PC-3 (cell line): Measurements from ENCODE around the gene PGS1. TPM values are rescaled to one million over a fixed set of nuclear protein-coding genes. Genes with fewer than 3 reads are reported as not detected.
A peak's percentile ranks its signal among the peaks of the same experiment; 100 is the strongest.

Experiments
- ATAC-seq: fragments of 200-7000 bp; cut with Tn5 transposase; 2 replicates; pipeline ENCODE4 v1.9.1; 2020; ENCODE audit warnings: mild to moderate bottlenecking, moderate library complexity
- BruUV-seq: library from RNA; stranded (reverse); fragments of 400-500 nt; replicated peaks from 2 replicates; lab custom pipeline; 2021; lab: Mats Ljungman, UMichigan
- CTCF ChIA-PET: fragments of 300-600 bp; sonication (Branson Sonifier 250); formaldehyde crosslinking; loops from one replicate; lab custom pipeline; 2022; ENCODE audit warnings: antibody characterized with exemption; lab: Charles Lee
- POLR2A ChIA-PET: fragments of 300-600 bp; sonication (Branson Sonifier 250); formaldehyde crosslinking; loops from one replicate; lab custom pipeline; 2022; ENCODE audit warnings: antibody characterized with exemption; ENCODE audit not compliant: unreplicated experiment; lab: Charles Lee
- DNase-seq: peaks from one replicate; pipeline ENCODE4 v3.0.0-alpha.2; 2015
- H2AFZ ChIP-seq: fragments of 300-600 bp; sonication (generic); 2 replicates; pipeline ENCODE4 v1.6.0; 2016; ENCODE audit warnings: antibody characterized with exemption, low read length
- H3F3A ChIP-seq: fragments of 300-600 bp; sonication (generic); one replicate; pipeline ENCODE4 v1.6.0; 2017; ENCODE audit warnings: antibody characterized with exemption, low read length, control low read depth, mild to moderate bottlenecking; ENCODE audit not compliant: unreplicated experiment
- H3K27ac ChIP-seq: fragments of 300-600 bp; sonication (generic); 2 replicates; pipeline ENCODE4 v1.5.1; 2016; ENCODE audit warnings: mild to moderate bottlenecking, low read length
- H3K27me3 ChIP-seq: fragments of 300-600 bp; sonication (generic); 2 replicates; pipeline ENCODE4 v1.6.1; 2016; ENCODE audit warnings: low read length, mixed read lengths
- H3K36me3 ChIP-seq: fragments of 300-600 bp; sonication (generic); 2 replicates; pipeline ENCODE4 v1.6.1; 2016; ENCODE audit warnings: low read depth, mixed run types, low read length, mixed read lengths
- H3K4me1 ChIP-seq: fragments of 300-600 bp; sonication (generic); 2 replicates; pipeline ENCODE4 v1.5.1; 2016; ENCODE audit warnings: low read length; ENCODE audit not compliant: insufficient read depth
- H3K4me2 ChIP-seq: fragments of 300-600 bp; sonication (generic); 2 replicates; pipeline ENCODE4 v1.6.0; 2016; ENCODE audit warnings: low read length
- H3K4me3 ChIP-seq: fragments of 300-600 bp; sonication (generic); 2 replicates; pipeline ENCODE4 v1.5.1; 2016; ENCODE audit warnings: mild to moderate bottlenecking, low read length, mixed read lengths
- H3K79me2 ChIP-seq: fragments of 300-600 bp; sonication (generic); 2 replicates; pipeline ENCODE4 v1.6.1; 2017; ENCODE audit warnings: low read length, mixed read lengths
- H3K9ac ChIP-seq: fragments of 300-600 bp; sonication (generic); 2 replicates; pipeline ENCODE4 v1.6.0; 2016; ENCODE audit warnings: mild to moderate bottlenecking, low read length
- H3K9me2 ChIP-seq: fragments of 300-600 bp; sonication (generic); replicated peaks from 2 replicates; pipeline ENCODE4 v1.6.1; 2016; ENCODE audit warnings: mixed run types, low read length, mixed read lengths
- H3K9me3 ChIP-seq: fragments of 300-600 bp; sonication (generic); 2 replicates; pipeline ENCODE4 v1.6.1; 2016; ENCODE audit warnings: low read length, mixed read lengths
- H4K20me1 ChIP-seq: fragments of 300-600 bp; sonication (generic); 2 replicates; pipeline ENCODE4 v1.6.1; 2016; ENCODE audit warnings: low read length, mixed read lengths
- CTCF ChIP-seq: fragments of 300-600 bp; sonication (generic); conservative IDR thresholded peaks from 2 replicates; pipeline ENCODE4 v1.5.1; 2017; ENCODE audit warnings: antibody characterized with exemption, low read depth, mild to moderate bottlenecking, low read length
- EZH2 ChIP-seq: fragments of 300-600 bp; sonication (generic); IDR thresholded peaks from one replicate; pipeline ENCODE4 v1.6.1; 2017; ENCODE audit warnings: antibody characterized with exemption, mild to moderate bottlenecking, low read length; ENCODE audit not compliant: unreplicated experiment
- EZH2phosphoT487 ChIP-seq: fragments of 300-600 bp; sonication (generic); IDR thresholded peaks from 2 replicates; pipeline ENCODE4 v1.6.1; 2018; ENCODE audit warnings: mild to moderate bottlenecking, antibody characterized with exemption, low read length, borderline replicate concordance
- intact Hi-C: fragments of 100-400 bp; cut with micrococcal nuclease; formaldehyde crosslinking; loops from 2 replicates; pipeline ENCODE4 v1.9.0; 2023
- total RNA-seq: library from RNA; depleted of rRNA; stranded (reverse); fragments of >200 nt; gene quantifications from 2 replicates; pipeline ENCODE4 v1.2.3, GENCODE V29; 2014

PGS1 gene
- total RNA-seq, 1 experiment from 2014 or later = 47.0 TPM

- BruUV-seq = no TSS peak
- no peak overlapping the region for H2AFZ ChIP-seq
- POLR2A ChIA-PET = no interaction called here
Measured at GRCh38 chr17:78421534-78422266, 43.3 kb downstream of the PGS1 start.

GRCh38 chr17:78422267-78422605 is 43.8 kb downstream of the PGS1 start:
- BruUV-seq = no TSS peak
- CTCF ChIA-PET = interaction anchor here (0.6 to 2.8 kb wide), 6 partner anchors 61 to 337 kb away, joined by 3 to 20 read pairs (median 4); no protein-coding TSS in a partner anchor
- TF ChIP-seq CTCF (peak; percentile 21; the same call in 1 of the 2 replicates), EZH2 (no peak)

More at GRCh38 chr17:78421534-78422266, 43.3 kb downstream of the PGS1 start:
- H3K79me2 ChIP-seq = no peaks in the 10 kb centered on the region
- intact Hi-C loops = loop anchor here (1.0 to 2.0 kb wide), 4 partner anchors 61 to 170 kb away; partner anchors contain the start of gene SOCS3
- H3K4me1 ChIP-seq = no peaks in the 10 kb centered on the region
- ATAC-seq = peak; percentile 91
- no peaks in the 10 kb centered on the region for H3K9me3 ChIP-seq
- peaks cover 3% of the 10 kb centered on the region for H3F3A ChIP-seq
- DNase-seq = peak; percentile 87
- H3K4me2 ChIP-seq = no peak overlapping the region
- H3K27me3 ChIP-seq = no peaks in the 10 kb centered on the region
- no peak overlapping the region for H3K27ac ChIP-seq
- H3K9ac ChIP-seq = no peak overlapping the region
- H4K20me1 ChIP-seq = no peaks in the 10 kb centered on the region
- CTCF ChIA-PET = interaction anchor here (0.6 to 2.8 kb wide), 6 partner anchors 60 to 337 kb away, joined by 3 to 20 read pairs (median 4); no protein-coding TSS in a partner anchor
- TF ChIP-seq CTCF (peak; percentile 99), EZH2 (no peak), EZH2phosphoT487 (no peak)
- H3K4me3 ChIP-seq = no peak overlapping the region
- H3K9me2 ChIP-seq = no peaks in the 10 kb centered on the region
- peaks cover 29% of the 10 kb centered on the region for H3K36me3 ChIP-seq

More at GRCh38 chr17:78422267-78422605, 43.8 kb downstream of the PGS1 start:
- Histone ChIP-seq H3K9me2 (no peaks in the 10 kb centered on the region), H4K20me1 (no peaks in the 10 kb centered on the region), H3K9me3 (no peaks in the 10 kb centered on the region), H3K9ac (no peak overlapping the region), H3K4me1 (no peaks in the 10 kb centered on the region), H3K79me2 (no peaks in the 10 kb centered on the region), H3K36me3 (peaks cover 34% of the 10 kb centered on the region), H3K27me3 (no peaks in the 10 kb centered on the region), H2AFZ (no peak overlapping the region), H3K4me3 (no peak overlapping the region), H3K27ac (no peak overlapping the region), H3F3A (peaks cover 3% of the 10 kb centered on the region), H3K4me2 (no peak overlapping the region)
- DNase-seq = no peak
- intact Hi-C loops = loop anchor here (1.0 to 2.0 kb wide), 4 partner anchors 62 to 171 kb away; partner anchors contain the start of gene SOCS3
- ATAC-seq = no peak
- POLR2A ChIA-PET = no interaction called here
